GM18873 (cell line): ENCODE measurements around the gene RCOR1.
"Not testable (repeated sequence)": the region's sequence is repeated elsewhere in the genome, so short reads cannot be mapped to it uniquely, and the experiment has no call there.

Experiments used
- ATAC-seq: cut with Tn5 transposase; IDR thresholded peaks from one replicate; pipeline ENCODE4 v1.9.1; 2021; ENCODE audit warnings: mild to moderate bottlenecking, moderate library complexity, moderate number of reproducible peaks; ENCODE audit not compliant: unreplicated experiment, low FRiP score

RCOR1 gene

GRCh38 chr14:102570334-102570995 is 22.0 kb upstream of the RCOR1 start:
- no peak for ATAC-seq

- no peak for ATAC-seq
Observed at GRCh38 chr14:102571043-102571442, 21.4 kb upstream of the RCOR1 start.

GRCh38 chr14:102571478-102572042 is 20.9 kb upstream of the RCOR1 start:
- no peak for ATAC-seq

- not testable (repeated sequence) for ATAC-seq
Observed at GRCh38 chr14:102573161-102573560, 19.3 kb upstream of the RCOR1 start.

- ATAC-seq: no peak
Observed at GRCh38 chr14:102573591-102574046, 18.8 kb upstream of the RCOR1 start.

GRCh38 chr14:102574281-102575159 is 17.9 kb upstream of the RCOR1 start:
- no peak for ATAC-seq

GRCh38 chr14:102575160-102575845 is 17.1 kb upstream of the RCOR1 start:
- ATAC-seq: no peak

- not testable (repeated sequence) for ATAC-seq
Observed at GRCh38 chr14:102575846-102576428, 16.5 kb upstream of the RCOR1 start.

GRCh38 chr14:102578821-102579220 is 13.6 kb upstream of the RCOR1 start:
- ATAC-seq: no peak

- no peak for ATAC-seq
Observed at GRCh38 chr14:102579696-102580549, 12.5 kb upstream of the RCOR1 start.

- ATAC-seq: no peak
Observed at GRCh38 chr14:102580550-102581110, 11.8 kb upstream of the RCOR1 start.

- ATAC-seq: no peak
Observed at GRCh38 chr14:102581193-102581592, 11.3 kb upstream of the RCOR1 start.

GRCh38 chr14:102583726-102584125 is 8.7 kb upstream of the RCOR1 start:
- no peak for ATAC-seq

GRCh38 chr14:102584871-102585869 is 7.3 kb upstream of the RCOR1 start:
- no peak for ATAC-seq

GRCh38 chr14:102586420-102587104 is 5.9 kb upstream of the RCOR1 start:
- ATAC-seq: no peak

GRCh38 chr14:102588821-102589220 is 3.6 kb upstream of the RCOR1 start:
- no peak for ATAC-seq

- no peak for ATAC-seq
Observed at GRCh38 chr14:102589761-102590290, 2.6 kb upstream of the RCOR1 start.
